ENCODE measurements around the gene LENEP.

DNA sequence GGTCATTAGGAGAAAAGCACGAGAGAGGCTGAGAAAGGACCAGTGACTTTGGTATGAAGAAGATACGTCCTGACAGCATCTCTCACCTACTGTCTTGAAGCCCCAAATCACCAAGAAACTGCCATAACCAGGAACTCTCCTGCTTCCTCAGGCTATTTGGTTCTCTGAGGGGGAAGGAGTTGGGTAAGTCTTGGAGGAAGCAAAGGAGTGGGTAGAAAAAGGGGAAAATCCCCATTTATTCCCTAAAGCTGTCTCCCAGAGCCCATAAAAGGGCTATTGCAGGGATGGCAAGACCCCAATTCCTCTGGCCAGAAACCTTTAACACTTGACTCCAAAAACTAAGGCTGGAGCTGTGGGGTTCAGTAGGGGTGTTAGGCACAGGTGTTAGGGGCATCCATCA lies 35.4 kb upstream of the LENEP start:
- TF ChIP-seq, protein P1, sequence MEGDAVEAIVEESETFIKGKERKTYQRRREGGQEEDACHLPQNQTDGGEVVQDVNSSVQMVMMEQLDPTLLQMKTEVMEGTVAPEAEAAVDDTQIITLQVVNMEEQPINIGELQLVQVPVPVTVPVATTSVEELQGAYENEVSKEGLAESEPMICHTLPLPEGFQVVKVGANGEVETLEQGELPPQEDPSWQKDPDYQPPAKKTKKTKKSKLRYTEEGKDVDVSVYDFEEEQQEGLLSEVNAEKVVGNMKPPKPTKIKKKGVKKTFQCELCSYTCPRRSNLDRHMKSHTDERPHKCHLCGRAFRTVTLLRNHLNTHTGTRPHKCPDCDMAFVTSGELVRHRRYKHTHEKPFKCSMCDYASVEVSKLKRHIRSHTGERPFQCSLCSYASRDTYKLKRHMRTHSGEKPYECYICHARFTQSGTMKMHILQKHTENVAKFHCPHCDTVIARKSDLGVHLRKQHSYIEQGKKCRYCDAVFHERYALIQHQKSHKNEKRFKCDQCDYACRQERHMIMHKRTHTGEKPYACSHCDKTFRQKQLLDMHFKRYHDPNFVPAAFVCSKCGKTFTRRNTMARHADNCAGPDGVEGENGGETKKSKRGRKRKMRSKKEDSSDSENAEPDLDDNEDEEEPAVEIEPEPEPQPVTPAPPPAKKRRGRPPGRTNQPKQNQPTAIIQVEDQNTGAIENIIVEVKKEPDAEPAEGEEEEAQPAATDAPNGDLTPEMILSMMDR (conservative IDR thresholded peaks at IDR 0.05) = no peak
- no peak for TF ChIP-seq ZFX (IDR thresholded peaks at IDR 0.05)

Measured in C4-2B (cell line).